Neural crest cell (in vitro differentiated cells): ENCODE data around the gene ZNF628. TPM values are rescaled to one million over a fixed set of nuclear protein-coding genes. Genes with fewer than 3 reads are reported as not detected.

Source experiments
- DNase-seq: peaks from one replicate; pipeline ENCODE4 v3.0.0; 2021; ENCODE audit warnings: low read depth, mixed read lengths, low spot score
- H3K27ac Mint-ChIP-seq: one replicate; pipeline ENCODE4 v1.8.0; 2021; ENCODE audit warnings: mild to moderate bottlenecking, mixed read lengths; ENCODE audit not compliant: unreplicated experiment
- H3K27me3 Mint-ChIP-seq: 2 replicates; pipeline ENCODE4 v1.8.0; 2021; ENCODE audit warnings: low read depth, mild to moderate bottlenecking, mixed read lengths
- H3K36me3 Mint-ChIP-seq: 2 replicates; pipeline ENCODE4 v1.8.0; 2021; ENCODE audit warnings: low read depth, mild to moderate bottlenecking, mixed read lengths
- H3K4me1 Mint-ChIP-seq: 2 replicates; pipeline ENCODE4 v1.8.0; 2021; ENCODE audit warnings: mixed read lengths
- H3K4me3 Mint-ChIP-seq: one replicate; pipeline ENCODE4 v1.8.0; 2021; ENCODE audit warnings: mild to moderate bottlenecking, mixed read lengths
- H3K9me3 Mint-ChIP-seq: 2 replicates; pipeline ENCODE4 v1.8.0; 2021; ENCODE audit warnings: mixed read lengths
- total RNA-seq: library from RNA; stranded (reverse); gene quantifications from 2 replicates; pipeline ENCODE4 v1.2.1, GENCODE V29; 2021
- TF ChIP-seq, protein P1 (sequence below): fragments of 200-600 bp; sonication (generic); conservative IDR thresholded peaks from 2 replicates; pipeline ENCODE4 v1.5.0; 2021; ENCODE audit warnings: antibody characterized with exemption, mild to moderate bottlenecking

Gene ZNF628
- total RNA-seq, 1 donor from 2014 or later: 15.0 TPM

DNA sequence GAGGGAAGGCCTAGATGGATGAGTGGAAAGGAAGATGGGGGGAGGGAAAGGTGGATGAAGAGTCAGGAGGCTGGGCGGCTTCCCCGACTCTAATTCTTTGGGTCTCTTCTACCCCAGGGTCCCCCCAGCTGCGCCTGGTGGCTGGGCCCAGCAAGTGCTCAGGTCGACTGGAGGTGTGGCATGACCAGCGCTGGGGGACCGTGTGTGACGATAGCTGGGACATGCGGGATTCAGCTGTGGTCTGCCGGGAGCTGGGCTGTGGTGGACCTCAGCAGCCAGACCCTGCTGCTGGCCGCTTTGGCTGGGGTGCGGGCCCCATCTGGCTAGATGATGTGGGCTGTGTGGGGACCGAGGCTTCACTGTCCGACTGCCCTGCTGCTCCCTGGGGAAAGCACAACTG lies 21.3 kb downstream of the ZNF628 start:
- Mint-ChIP-seq H3K27ac (no peak overlapping the region), H3K27me3 (peaks cover 3% of the 10 kb centered on the region), H3K36me3 (no peaks in the 10 kb centered on the region), H3K9me3 (no peaks in the 10 kb centered on the region), H3K4me3 (no peak overlapping the region), H3K4me1 (no peaks in the 10 kb centered on the region)
- TF ChIP-seq, protein P1, sequence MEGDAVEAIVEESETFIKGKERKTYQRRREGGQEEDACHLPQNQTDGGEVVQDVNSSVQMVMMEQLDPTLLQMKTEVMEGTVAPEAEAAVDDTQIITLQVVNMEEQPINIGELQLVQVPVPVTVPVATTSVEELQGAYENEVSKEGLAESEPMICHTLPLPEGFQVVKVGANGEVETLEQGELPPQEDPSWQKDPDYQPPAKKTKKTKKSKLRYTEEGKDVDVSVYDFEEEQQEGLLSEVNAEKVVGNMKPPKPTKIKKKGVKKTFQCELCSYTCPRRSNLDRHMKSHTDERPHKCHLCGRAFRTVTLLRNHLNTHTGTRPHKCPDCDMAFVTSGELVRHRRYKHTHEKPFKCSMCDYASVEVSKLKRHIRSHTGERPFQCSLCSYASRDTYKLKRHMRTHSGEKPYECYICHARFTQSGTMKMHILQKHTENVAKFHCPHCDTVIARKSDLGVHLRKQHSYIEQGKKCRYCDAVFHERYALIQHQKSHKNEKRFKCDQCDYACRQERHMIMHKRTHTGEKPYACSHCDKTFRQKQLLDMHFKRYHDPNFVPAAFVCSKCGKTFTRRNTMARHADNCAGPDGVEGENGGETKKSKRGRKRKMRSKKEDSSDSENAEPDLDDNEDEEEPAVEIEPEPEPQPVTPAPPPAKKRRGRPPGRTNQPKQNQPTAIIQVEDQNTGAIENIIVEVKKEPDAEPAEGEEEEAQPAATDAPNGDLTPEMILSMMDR: no peak
- no peak for DNase-seq

DNA sequence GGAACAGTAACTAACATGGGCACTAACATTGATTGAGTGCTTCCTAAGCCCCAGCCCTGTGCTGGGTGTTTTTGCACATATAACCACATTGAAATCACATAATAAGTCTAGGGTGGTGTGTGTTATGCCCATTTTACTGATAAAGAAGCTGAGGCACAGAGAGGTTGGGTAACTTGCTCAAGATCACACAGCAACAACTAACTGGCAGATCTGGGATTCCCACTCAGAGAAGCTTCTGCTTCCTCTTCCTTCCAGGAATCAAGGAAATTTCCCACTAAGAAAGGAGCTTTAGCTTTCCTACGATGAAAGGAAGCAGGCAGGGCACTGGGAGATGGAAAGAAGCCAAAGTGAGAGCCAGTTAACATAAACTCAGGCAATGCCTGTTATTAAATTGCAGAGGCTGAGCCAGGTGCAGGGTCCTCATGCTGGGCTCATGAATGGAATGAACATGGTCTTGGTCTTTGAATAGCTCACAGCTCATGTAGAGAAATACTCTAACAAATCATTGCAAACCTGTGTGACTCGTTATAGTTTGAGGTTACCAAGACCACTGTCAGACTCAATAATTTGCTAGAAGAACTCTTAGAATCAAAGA lies 21.9 kb downstream of the ZNF628 start:
- H3K4me3 Mint-ChIP-seq: no peak overlapping the region
- no peaks in the 10 kb centered on the region for H3K36me3 Mint-ChIP-seq
- H3K4me1 Mint-ChIP-seq: no peaks in the 10 kb centered on the region
- DNase-seq: no peak
- peaks cover 3% of the 10 kb centered on the region for H3K27me3 Mint-ChIP-seq
- H3K9me3 Mint-ChIP-seq: no peaks in the 10 kb centered on the region
- H3K27ac Mint-ChIP-seq: no peak overlapping the region
- TF ChIP-seq, protein P1: no peak

DNA sequence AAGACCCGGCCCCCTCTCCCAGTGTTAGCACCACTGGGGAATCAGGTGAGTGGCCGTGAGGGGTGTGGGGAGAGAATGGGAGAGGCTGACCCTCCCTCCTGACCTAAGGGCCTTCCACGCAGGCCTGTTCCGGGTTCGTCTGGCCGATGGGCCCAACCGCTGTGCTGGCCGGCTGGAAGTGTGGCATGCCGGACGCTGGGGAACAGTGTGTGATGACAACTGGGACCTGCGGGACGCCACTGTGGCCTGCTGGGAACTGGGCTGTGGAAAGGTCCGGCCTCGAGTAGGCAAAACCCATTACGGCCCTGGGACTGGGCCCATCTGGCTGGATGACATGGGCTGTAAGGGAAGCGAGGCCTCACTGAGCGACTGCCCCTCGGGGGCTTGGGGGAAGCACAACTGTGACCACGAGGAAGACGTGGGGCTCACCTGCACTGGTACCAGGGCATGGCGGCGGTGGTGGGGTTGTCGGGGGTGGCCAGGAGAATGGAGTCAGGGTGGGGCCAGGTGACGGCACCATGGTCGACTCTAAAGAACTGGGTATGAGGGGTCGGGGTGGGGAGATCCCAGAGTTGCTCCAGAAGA lies 24.0 kb downstream of the ZNF628 start:
- TF ChIP-seq, protein P1: no peak
- H3K4me3 Mint-ChIP-seq: no peak overlapping the region
- DNase-seq: no peak
- no peaks in the 10 kb centered on the region for H3K9me3 Mint-ChIP-seq
- H3K27me3 Mint-ChIP-seq: peaks cover 6% of the 10 kb centered on the region
- peaks cover 4% of the 10 kb centered on the region for H3K4me1 Mint-ChIP-seq
- H3K36me3 Mint-ChIP-seq: no peaks in the 10 kb centered on the region
- no peak overlapping the region for H3K27ac Mint-ChIP-seq

DNA sequence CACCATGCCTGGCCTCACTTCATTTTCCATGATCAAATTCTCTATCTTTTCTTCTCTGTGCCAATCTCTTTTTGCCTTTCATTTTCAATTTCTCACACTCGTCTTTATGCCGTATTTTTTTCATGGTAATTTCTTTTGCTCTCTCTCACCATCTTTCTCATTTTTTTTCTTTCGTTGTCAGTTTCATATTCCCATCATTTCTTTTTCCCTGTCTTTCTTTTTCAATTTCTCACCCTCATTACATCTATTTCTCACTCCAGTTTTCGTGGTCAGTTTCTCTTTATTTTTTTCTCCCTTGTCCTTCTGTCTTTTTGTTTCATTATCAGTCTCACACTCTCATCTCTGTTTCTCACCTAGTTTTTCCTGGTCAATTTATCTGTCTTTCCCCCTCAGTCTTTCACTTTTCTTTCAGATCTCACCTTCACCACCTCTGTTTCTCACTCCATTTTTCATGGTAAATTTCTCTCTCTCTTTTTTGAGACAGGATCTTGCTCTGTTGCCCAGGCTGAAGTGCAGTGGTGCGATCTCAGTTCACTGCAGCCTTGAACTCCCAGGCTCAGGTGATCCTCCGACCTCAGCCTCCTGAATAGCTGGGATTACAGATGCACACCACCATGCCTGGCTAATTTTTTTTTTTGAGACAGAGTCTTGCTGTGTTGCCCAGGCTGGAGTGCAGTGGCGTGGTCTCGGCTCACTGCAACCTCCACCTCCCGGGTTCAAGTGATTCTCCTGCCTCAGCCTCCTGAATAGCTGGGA lies 26.0 kb downstream of the ZNF628 start:
- Mint-ChIP-seq H3K4me1 (peaks cover 4% of the 10 kb centered on the region), H3K4me3 (no peak overlapping the region), H3K27ac (no peak overlapping the region), H3K27me3 (peaks cover 6% of the 10 kb centered on the region), H3K36me3 (no peaks in the 10 kb centered on the region), H3K9me3 (no peaks in the 10 kb centered on the region)
- no peak for DNase-seq
- TF ChIP-seq, protein P1: no peak

DNA sequence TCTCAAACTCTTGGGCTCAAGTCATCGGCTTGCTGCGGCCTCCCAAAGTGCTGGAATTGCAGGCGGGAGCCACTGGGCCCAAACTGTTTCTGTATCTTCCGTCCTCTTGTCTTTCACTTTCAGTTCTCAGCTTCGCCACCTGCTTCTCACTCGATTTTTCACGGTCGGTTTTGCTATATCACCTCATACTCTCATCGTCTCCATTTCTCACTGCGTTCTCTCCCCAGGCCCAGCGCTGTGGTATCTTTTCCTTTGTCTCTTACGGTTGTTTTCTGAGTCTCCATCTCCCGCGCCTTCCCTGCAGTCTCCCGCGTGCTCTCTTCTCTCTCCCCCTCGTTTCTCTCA lies 26.7 kb downstream of the ZNF628 start:
- H3K4me3 Mint-ChIP-seq: no peak overlapping the region
- H3K4me1 Mint-ChIP-seq: peaks cover 4% of the 10 kb centered on the region
- no peaks in the 10 kb centered on the region for H3K36me3 Mint-ChIP-seq
- no peak for DNase-seq
- no peak overlapping the region for H3K27ac Mint-ChIP-seq
- H3K9me3 Mint-ChIP-seq: no peaks in the 10 kb centered on the region
- TF ChIP-seq, protein P1: no peak
- H3K27me3 Mint-ChIP-seq: peaks cover 8% of the 10 kb centered on the region
